ENCODE measurements around the gene SNCAIP. TPM values are rescaled to one million over a fixed set of nuclear protein-coding genes. Genes with fewer than 3 reads are reported as not detected.
"Not testable (repeated sequence)": the region's sequence is repeated elsewhere in the genome, so short reads cannot be mapped to it uniquely, and the experiment has no call there.

SNCAIP gene
- total RNA-seq, 1 donor from 2014 or later = 93.1 TPM

DNA sequence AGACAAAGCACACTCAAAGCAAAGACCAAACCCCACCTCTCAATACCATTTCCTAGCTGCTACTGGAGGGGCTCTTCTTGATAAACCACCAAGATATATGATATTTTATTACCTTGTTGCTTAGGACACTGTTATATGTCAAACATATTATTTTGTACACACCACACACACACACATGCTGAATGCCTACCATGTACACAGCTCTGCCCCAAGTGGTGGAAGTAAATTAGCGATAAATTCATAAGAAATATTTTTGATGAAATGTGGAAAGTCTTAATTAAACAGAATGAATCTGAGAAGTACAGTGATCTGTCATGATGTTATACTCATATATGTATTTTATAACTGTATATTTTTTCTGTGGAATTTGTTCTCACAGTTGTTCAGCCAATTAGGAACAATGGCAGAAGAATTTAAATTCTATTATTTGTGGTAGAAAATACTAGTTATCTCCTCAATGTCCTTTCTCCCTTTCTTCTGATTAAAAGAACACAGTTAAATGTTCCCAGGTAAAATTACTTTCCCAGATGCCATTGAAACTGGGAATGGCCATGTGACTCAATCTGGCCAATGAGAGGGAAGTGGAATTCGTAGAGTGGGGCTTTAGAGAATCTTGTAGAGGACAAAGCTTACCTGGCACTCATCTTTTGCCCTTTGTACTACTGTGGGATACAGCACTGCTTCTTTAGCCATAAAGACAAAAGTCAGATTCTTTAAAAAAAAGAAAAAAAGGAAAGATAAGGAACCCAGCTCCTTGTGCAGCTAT lies 156.5 kb downstream of the SNCAIP start:
- no peak for DNase-seq

DNA sequence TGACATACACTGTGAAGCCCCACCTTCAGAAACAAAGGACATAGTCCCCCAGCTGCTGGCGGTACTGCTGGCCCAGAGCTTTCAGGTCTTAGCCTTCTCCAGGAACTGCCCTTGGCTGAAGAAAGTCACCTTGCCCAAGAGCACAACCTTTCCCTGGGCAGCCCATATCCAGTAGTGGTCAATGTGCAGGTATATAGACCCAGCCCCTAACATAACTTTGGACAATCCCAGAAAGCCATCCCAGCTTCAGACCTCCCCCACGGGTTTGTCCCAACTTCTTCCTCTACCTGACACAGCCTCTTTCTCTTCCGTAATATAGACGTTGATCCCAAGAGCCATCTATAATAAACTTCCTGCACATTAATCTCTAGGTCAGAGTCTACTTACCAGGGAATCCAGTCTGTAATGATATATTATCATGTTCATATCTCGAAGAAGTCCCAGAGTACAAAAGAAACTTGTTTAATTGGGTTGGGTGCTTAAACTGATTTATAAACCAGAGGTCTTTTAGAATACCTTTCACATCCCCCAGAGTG lies 157.4 kb downstream of the SNCAIP start:
- DNase-seq = no peak

DNA sequence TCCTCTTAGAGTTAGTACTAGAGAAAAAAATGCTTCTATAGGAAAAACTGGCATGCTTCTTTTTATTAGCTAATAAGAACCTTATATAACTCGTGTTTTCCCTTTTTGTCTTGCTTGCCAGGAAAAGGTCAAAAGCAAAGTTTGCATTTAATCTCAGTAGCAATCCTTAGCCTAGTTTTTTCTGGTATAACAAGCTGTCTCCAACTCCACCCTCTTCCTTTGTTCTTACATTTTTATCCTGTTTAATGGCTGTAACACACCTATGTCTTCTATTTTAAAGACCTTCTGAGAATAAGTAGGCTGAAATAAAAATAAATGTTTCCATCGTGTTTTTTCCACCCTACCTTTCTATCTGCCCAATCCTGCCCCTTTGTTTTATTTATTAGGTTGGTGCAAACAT lies 158.3 kb downstream of the SNCAIP start:
- no peak for DNase-seq

DNA sequence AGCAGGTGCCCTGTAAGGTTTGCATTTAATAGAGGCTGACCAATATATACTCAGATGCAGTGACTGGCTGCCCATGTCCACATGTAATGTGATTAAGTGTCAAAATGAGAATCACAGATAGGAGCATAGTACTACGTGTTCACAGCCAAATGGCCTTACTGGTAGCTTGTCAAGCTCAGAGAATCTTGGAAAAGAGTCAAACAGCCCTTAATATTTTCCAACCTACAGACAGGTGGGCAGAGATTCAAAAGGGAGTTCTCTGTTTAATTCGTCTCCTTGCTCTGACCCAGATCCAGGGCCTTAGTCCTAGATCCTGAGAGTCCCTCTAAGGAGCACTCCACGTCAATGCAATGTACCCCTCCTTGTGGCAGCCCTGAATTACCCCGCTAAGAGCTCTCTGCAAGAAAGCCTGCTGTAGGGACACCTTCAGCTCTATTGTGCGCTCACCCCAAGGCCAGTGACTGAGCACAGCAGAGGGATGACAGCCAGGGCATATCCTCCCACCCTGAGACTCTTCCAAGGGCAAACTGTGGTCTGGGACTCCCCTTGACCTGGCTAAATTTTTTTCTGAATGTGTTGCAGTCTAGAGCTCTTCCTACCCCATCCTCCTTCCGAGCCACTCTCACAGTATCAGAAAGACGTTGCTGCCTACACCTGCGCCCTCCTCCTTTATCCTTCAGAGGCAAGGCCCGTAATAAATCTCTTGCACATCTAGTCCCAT lies 159.2 kb downstream of the SNCAIP start:
- DNase-seq = no peak

DNA sequence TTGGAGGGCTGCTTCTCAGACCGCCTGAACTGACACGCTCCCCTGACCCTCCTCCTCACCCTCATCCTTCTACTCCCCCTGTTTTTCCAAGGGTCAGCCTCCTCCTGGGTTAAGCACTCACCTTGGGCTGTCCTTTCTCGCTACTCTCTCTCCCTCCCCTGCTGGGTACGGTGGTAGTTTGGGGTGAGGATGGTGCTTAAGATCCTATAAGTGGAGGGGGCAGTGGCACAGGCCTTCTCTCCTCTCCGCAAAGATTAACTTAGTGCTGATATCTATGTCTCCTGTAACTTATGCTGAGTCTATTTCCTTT lies 159.7 kb downstream of the SNCAIP start:
- no peak for DNase-seq

DNA sequence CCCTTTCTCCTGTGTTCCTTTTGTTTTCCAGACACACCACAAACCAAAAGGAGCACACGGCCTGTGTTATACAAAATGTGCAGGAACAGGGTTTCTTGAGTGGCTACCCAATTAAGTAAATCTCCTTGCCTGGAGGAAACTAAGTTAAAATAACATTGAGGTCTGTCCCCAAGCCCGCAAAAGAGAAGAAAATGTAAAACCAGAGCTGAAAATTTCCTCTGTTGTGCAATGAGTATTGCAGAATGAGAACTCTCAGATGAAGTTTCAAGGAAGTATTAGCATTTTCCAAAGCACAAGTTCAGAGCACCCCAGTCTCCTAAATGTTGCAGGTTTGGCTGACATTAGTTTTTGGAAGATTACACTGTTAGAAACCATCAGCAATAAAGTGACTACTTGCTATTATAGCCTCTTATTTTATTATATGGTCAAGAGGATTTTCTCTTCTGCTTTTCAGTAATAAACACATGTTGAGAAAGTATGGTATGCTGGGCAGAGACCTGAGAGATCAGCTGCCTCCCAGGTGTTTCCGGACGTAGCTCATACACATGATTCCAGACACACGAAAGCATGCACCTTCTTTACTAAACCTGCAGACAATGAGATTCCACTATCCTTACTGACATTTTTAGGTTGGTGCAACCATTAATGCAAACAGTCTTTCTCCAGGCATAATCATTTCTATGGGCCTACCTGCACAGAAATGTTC lies 161.3 kb downstream of the SNCAIP start:
- DNase-seq = no peak

DNA sequence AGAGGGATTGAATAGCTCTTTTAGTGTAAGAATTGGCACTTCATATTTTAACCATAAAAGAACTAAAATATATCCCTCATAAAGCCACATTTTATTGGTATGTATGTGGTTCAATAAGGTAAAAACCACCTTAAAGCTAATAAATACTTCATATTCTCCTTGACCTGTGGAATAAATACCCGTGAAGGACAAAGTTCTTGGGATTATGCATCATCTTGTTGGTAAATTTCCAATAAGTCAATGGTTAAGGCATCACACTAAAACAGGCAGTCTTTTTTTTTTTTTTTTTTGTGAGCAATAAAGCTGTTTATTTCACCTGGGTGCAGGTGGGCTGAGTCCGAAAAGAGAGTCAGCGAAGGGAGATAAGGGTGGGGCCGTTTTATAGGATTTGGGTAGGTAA lies 161.9 kb downstream of the SNCAIP start:
- DNase-seq = no peak

DNA sequence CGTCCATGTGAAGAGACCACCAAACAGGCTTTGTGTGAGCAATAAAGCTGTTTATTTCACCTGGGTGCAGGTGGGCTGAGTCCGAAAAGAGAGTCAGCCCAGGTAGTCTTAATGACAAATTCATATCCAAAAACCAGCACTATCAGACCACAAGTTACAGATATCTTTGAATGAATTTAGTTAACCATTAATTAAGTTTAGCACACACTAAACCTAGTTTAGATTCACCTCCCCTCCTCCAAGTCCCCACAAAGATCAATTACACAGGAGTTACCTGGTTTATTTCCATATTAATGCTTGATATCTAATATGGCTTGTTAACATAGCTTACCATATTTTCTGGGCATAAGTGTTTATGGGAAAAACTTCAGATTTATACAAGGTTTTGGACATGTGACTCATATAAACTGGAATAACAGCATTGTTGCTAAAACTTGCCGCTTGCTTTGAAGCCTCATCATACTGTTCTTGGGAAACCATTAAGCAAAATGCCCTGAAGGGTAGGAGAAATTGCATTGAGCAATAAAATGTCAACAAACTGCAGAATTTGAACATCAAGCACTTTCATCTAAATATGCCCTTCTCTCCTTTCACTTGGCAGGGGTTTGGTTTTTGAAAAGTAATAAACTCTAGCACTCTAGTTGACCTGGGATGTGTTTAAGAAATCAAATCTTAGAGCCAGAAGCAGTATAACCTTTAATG lies 166.9 kb downstream of the SNCAIP start:
- DNase-seq = no peak

DNA sequence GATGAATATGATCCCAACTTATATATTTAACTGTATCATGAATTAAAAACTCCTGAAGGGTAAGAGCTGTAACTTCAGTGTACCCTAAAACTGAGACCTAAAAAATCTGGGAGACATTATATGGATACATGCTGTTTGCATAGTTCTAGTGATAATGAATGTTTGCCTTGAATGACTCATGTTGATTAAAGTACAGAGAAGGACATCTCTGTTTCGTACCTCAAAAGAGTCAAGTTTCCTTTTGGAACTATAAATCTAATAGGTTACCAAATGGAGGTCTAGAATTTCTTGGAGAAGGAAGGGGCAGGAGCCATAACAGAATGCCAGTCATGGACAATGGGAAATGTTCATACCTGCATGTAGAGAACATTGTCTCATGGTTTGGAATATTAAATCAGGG lies 168.1 kb downstream of the SNCAIP start:
- no peak for DNase-seq

DNA sequence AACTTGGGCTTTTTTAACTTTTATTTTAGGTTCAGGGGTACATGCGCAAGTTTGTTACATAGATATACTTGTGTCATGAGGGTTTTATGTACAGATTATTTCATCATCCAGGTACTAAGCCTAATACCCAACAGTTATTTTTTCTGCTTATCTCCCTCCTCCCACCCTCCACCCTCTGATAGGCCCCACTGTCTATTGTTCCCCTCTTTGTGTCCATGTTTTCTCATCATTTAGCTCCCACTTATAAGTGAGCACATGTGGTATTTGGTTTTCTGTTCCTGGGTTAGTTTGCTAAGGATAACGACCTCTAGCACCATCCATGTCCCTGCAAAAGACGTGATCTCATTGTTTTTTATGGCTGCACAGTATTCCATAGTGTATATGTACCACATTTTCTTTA lies 172.1 kb downstream of the SNCAIP start:
- no peak for DNase-seq

DNA sequence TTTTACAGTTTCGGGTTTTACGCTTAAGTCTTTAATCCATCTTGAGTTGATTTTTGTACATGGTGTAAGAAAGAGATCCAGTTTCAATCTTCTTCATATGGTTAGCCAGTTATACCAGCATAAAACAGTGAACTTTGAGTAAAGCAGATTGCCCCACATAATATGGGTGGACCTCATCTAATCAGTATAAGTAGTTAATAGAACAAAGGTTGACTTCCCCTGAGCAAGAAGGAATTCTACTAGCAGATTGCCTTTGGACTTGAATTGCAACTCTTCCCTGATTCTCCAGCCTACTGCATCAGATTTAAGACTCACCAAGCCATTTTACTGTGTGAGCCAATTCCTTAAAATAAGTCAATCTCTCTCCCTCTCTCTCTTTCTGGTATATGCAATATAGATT lies 173.2 kb downstream of the SNCAIP start:
- no peak for DNase-seq

DNA sequence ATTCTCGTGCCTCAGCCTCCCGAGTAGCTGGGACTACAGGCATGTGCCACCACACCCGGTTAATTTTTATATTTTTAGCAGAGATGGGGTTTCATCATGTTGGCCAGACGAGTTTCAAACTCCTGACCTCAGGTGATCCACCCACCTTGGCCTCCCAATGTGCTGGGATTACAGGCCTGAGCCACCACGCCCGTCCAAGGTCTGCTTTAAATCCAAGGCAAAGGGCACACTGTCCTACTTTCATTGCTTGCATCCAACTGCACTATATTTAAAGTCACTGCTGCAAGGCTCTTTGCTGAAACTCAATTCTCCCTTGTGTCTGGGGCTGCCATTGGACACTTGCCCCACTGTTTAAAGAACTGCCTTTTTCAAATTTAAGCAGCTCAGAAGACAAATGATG lies 174.6 kb downstream of the SNCAIP start:
- not testable (repeated sequence) for DNase-seq

DNA sequence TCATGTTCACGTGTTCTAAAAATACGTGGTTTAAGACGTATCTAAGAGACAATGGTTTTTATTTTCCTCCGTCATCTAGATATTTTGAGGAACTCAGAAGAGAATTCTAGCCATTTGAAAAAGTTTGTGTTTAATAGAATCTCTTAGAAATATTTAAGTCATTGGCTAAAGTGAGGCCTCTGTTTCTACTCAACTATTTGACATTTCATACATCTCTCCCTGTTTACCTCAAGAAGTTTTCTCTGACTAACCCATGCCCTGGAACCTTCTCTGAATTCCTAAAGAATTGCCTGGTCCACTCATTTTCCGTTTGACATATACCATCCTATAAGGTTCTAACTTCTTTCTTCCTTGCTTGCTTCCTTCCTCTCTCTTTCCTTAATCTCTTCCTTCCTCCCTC lies 178.7 kb downstream of the SNCAIP start:
- DNase-seq = no peak

DNA sequence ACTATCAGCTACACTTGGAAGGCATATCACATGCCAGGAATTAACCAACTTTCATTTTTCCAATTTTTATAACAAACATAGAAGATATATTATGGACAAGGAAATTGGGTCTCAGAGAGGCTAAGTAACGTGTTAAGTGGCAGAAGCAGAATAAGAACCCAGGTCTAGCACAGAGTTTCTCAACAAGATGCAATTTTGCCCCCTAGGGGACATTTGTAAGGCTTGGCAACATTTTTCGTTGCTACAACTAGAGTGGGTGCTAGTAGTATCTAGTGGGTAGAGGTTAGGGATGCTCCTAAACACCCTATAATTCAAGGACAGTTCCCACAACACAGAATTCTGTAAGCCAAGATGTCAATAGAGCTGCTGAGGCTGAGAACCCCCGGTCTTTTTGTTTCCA lies 180.6 kb downstream of the SNCAIP start:
- DNase-seq = peak; percentile 22

DNA sequence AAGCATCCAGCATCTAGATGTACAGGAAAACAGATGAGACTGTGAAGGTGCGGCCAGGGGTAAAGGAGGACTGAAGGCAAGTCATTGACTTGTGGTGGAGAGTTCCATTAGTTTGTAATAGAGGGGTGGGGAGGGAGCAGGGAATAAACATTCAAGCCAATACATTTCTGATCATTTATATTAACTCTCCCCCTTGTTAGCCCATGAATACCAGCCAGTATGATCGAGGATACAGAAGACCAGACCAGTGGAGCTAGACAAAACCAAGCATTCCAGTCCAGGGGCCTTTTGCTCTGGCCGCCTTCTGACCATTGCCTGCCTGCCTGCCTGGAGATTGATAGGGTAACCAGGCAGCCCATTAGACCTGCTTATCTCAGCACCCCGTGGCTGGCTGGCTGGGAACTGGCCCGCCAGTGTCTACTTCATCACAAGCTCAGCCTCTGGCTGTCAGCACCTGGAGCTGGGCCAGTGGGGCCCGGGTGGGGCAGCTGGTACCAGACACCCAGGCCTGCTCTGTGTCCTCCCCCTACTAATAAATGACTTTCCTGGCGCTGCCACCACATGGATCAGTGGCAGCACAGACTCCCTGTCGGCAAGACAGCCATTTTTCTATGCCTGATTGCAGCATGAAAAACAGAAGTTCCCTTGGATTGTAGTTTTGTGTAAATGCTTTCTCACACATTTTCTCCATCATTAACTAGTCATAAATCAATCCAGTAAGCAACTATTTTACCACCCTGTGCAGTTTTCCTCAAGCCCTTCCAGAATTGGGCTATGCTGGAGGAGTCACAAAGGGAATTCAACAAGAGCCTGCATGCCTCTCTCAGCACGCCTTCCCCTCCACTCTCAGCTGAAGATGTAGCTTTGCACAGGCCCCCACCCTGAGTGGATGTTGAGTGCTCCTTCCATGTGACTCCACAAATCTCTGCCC lies 181.3 kb downstream of the SNCAIP start:
- no peak for DNase-seq

DNA sequence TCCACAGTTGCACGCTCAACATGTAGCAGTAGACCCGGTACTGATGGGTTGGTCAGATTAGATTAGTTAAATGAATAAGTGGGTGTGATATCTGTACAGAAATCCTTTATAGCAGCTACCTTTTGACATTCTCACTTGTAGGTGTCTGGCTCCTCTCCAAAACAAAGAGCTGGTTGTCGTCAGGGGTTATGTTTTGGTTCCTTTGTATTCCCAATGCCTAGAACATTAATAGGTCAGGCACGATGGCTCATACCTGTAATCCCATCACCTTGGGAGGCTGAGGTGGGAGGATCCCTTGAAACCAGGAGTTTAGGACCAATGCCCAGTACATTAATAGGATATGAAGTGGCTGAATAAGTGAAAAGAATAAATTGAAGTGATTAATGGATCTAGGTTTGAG lies 182.1 kb downstream of the SNCAIP start:
- no peak for DNase-seq

DNA sequence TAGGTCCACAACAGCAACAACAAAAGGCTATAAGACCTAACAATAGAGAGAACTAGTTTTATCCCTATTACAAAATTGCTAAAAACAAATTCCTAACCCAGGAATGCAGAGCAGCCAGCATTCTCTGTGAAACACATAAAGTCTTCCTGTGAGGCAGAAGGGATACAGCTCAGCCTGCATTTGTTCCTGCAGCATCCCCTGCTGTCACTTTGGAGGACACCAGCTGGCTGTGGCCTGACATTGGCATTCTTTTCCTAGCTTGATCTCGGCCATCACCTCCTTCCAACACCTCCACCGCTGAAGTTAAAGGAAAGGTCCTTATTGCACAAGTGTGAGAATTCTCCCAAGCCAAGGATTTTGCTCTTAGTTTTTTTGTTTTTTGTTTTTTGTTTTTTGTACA lies 186.1 kb downstream of the SNCAIP start:
- DNase-seq = no peak

DNA sequence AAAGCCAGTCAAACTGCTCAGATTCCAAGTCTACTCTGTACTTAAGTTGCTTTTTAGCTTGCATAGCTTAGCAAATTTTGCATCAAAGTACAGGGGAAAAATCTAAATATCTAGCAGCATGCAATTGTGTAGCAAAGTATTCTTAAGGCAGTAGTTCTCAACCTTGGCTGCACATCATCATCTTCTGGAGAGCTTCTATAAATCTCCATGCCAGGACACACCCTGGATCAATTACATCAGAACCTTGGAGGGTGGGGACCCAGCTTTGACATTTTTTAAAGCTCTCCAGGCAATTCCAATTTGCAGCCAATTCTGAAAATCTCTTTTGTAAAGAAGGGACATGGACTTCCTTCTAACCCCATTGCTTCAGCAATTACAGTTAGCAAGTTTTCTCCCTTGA lies 187.5 kb downstream of the SNCAIP start:
- no peak for DNase-seq

DNA sequence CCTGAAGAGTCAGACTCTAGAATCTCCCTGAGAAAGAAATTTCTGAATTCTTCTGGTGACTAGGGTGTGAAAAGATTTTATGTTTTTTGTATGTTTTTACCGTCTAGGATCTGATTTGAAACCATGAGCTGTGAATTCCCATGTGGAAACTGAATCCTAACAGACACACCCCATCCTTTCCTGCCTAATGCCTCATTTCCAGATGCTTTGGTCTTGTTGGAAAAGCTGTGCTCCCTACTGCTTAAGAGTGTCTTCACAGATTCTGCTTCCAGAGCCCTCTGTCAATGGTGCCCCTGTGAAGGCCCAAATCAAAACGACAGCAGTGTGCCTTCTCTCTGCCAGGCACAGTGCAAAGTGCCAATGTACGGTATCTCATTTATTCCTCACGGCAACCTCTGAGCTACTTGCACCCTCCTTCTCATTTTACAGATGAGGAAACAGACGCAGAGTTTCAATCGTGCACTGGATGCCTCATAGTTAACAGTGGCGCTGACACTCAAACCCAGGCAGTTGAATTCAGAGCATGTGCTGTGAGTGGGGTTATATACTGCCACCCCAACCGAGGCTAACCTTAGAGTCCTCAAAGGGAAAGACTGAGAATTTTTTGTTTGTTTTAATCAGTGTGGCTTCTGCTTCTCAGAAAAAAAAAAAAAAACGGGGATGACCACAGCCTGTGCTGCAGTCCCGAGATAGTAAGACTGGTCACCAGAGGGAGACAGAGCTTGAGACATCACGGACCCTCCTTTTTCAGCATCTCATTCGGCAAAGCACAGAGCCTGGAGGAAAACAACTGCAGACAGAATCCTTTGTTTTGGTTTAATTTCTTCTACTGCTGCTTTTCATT lies 188.4 kb downstream of the SNCAIP start:
- peak; percentile 48 for DNase-seq

DNA sequence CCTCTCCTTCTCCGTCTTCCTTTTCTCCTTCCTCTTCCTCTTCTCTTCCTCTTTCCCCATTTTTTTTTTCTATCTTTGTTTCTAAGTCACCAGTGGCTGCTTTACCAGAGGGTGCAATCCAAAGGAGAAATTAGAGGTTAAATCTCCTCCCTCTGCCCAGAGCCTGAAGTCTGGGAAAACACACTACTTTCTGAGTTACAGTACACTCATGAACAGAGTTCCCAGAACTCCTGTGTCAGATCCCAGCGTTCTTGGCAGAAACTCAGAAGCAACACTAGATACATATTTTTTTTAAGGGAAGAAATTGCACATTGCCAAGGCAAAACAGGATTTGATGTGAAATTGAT lies 189.0 kb downstream of the SNCAIP start:
- no peak for DNase-seq

DNA sequence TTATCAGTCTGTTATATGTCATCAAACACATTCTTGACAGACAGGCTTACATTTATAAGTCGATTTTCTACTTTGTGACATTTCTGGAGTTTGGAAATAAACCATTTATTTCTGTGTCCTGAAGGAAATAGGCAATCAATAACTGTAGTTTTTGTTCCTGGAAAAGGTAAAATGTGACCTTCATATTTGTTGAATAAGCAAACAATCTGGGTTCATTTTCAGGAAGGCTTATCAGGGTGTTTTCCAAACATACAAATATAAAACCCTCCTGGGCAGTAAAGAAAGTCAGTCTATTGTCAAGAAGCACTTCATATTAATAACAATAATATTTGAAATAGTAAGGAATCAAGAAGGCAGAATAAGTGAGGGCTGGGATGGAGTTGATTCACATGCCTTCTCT lies 195.0 kb downstream of the SNCAIP start:
- no peak for DNase-seq

All from dermis blood vessel endothelial cell (primary cell).